Measurements from ENCODE around the gene RHPN2.

The RHPN2 gene

GRCh38 chr19:33100894-33101644 lies 36.4 kb upstream of the RHPN2 start:
- TF ChIP-seq, protein P1, sequence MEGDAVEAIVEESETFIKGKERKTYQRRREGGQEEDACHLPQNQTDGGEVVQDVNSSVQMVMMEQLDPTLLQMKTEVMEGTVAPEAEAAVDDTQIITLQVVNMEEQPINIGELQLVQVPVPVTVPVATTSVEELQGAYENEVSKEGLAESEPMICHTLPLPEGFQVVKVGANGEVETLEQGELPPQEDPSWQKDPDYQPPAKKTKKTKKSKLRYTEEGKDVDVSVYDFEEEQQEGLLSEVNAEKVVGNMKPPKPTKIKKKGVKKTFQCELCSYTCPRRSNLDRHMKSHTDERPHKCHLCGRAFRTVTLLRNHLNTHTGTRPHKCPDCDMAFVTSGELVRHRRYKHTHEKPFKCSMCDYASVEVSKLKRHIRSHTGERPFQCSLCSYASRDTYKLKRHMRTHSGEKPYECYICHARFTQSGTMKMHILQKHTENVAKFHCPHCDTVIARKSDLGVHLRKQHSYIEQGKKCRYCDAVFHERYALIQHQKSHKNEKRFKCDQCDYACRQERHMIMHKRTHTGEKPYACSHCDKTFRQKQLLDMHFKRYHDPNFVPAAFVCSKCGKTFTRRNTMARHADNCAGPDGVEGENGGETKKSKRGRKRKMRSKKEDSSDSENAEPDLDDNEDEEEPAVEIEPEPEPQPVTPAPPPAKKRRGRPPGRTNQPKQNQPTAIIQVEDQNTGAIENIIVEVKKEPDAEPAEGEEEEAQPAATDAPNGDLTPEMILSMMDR (IDR thresholded peaks at IDR 0.05; ENCODE audit: extremely low read depth, insufficient read depth, missing control alignments): no peak
- in situ Hi-C loops (cut with MboI; ENCODE audit: low pct_unique_long_range_greater_than_20kb, low sequenced_read_pairs, unreplicated experiment): no loop called here
- no peak for DNase-seq (ENCODE audit: low spot score)

GRCh38 chr19:33098055-33098534 lies 33.4 kb upstream of the RHPN2 start:
- TF ChIP-seq, protein P1 (IDR thresholded peaks at IDR 0.05; ENCODE audit: extremely low read depth, insufficient read depth, missing control alignments): no peak
- in situ Hi-C loops (cut with MboI; ENCODE audit: low pct_unique_long_range_greater_than_20kb, low sequenced_read_pairs, unreplicated experiment): no loop called here
- DNase-seq (ENCODE audit: low spot score): no peak

- DNase-seq (ENCODE audit: low spot score): no peak
- in situ Hi-C loops (cut with MboI; ENCODE audit: low pct_unique_long_range_greater_than_20kb, low sequenced_read_pairs, unreplicated experiment): no loop called here
- TF ChIP-seq, protein P1 (IDR thresholded peaks at IDR 0.05; ENCODE audit: extremely low read depth, insufficient read depth, missing control alignments): no peak
Observed at GRCh38 chr19:33096005-33096404, 31.3 kb upstream of the RHPN2 start.

DNA sequence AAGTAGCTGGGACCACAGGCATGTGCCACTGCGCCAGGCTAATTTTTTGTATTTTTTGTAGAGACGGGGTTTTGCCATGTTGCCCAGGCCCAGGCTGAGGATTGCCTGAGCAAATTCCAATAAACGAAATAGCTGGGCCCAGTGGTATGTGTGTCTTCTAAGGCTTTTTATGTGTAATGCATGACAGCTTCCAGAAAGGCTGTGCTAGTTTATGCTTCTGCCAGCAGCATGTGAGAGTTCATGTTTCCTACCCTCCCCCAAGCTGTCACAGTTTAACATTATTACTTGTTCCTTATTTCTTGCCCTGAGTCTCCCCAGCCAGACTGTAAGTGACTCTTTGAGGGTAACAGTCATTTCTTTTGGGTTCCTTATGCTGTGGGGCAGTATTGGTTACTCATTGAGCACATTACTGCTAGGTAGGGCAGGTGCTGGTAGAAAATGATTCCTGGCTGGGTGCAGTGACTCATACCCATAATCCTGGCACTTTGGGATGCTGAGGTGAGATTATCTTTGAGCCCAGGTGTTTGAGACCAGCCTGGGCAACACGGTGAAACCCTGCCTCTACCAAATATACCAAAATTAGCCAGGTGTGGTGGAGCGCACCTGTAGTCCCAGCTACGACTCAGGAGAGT lies 29.9 kb upstream of the RHPN2 start:
- no peak for DNase-seq (ENCODE audit: low spot score)
- TF ChIP-seq, protein P1 (IDR thresholded peaks at IDR 0.05; ENCODE audit: extremely low read depth, insufficient read depth, missing control alignments): no peak

DNA sequence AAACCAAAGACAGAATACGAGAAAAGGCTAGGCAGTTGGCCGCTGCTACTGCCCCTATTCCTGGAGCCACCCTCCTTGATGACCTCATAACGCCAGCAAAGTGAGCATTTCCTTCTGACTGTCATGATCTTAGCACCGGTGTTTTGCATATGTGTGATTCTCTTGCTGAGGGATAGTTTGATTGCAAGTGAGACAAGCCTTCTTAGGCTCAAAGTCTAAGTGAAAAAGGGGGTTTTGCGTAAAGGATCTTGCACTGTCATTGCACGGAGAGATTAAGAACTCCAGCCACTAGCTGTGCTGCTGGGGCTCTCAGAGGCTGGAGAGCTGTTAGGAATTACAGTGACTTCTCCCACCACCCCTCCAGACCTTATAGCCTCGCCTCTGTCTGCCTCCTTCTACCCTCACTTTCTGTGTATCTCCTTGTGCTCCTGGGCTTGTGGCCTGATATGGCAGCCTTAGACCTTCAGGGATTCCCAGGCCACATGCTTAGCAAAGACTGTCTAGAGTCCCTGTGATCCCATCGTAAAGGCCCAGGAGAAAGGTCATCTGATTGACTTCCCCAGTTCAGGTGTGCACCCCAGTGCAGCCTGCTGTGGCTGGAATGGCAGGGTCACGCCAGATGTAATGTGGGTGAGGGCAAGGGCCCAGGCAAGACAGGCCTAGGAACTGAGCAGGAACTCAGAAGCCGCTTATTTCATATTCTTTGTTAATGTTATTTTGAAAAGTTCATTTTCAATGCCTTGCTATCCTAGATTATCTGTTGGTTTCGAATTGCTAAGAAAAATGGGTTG lies 28.9 kb upstream of the RHPN2 start:
- TF ChIP-seq, protein P1 (IDR thresholded peaks at IDR 0.05; ENCODE audit: extremely low read depth, insufficient read depth, missing control alignments): no peak
- DNase-seq (ENCODE audit: low spot score): no peak
- in situ Hi-C loops (cut with MboI; ENCODE audit: low pct_unique_long_range_greater_than_20kb, low sequenced_read_pairs, unreplicated experiment): no loop called here

More for the DNA sequence above, 29.9 kb upstream of the RHPN2 start:
- in situ Hi-C loops (cut with MboI; ENCODE audit: low pct_unique_long_range_greater_than_20kb, low sequenced_read_pairs, unreplicated experiment): no loop called here

GRCh38 chr19:33090179-33090578 lies 25.5 kb upstream of the RHPN2 start:
- TF ChIP-seq, protein P1 (IDR thresholded peaks at IDR 0.05; ENCODE audit: extremely low read depth, insufficient read depth, missing control alignments): no peak
- in situ Hi-C loops (cut with MboI; ENCODE audit: low pct_unique_long_range_greater_than_20kb, low sequenced_read_pairs, unreplicated experiment): no loop called here

More at GRCh38 chr19:33090179-33090578, 25.5 kb upstream of the RHPN2 start:
- no peak for DNase-seq (ENCODE audit: low spot score)
